ENCODE data around the gene UFC1.

UFC1 gene

GRCh38 chr1:161138431-161138830, 15.3 kb upstream of the UFC1 start:
- no peak for TF ChIP-seq CTCF (IDR thresholded peaks at IDR 0.05; ENCODE audit: insufficient read depth, missing control alignments)
- DNase-seq (ENCODE audit: insufficient read length, low spot score): no peak
- FAIRE-seq: no peak

- peak; percentile 69 for TF ChIP-seq CTCF (IDR thresholded peaks at IDR 0.05; ENCODE audit: insufficient read depth, missing control alignments)
- no peak for DNase-seq (ENCODE audit: insufficient read length, low spot score)
- FAIRE-seq: no peak
These were observed 14.0 kb upstream of the UFC1 start for GRCh38 chr1:161139766-161140165.

- DNase-seq (ENCODE audit: insufficient read length, low spot score): no peak
- TF ChIP-seq CTCF (IDR thresholded peaks at IDR 0.05; ENCODE audit: insufficient read depth, missing control alignments): no peak
- FAIRE-seq: no peak
These were observed 12.9 kb upstream of the UFC1 start for GRCh38 chr1:161140755-161141400.

GRCh38 chr1:161145832-161146231, 7.9 kb upstream of the UFC1 start:
- DNase-seq (ENCODE audit: insufficient read length, low spot score): no peak
- FAIRE-seq: no peak
- TF ChIP-seq CTCF (IDR thresholded peaks at IDR 0.05; ENCODE audit: insufficient read depth, missing control alignments): no peak

GRCh38 chr1:161153176-161153575, 602 bp upstream of the UFC1 start:
- no peak for DNase-seq (ENCODE audit: insufficient read length, low spot score)
- no peak for TF ChIP-seq CTCF (IDR thresholded peaks at IDR 0.05; ENCODE audit: insufficient read depth, missing control alignments)
- no peak for FAIRE-seq

GRCh38 chr1:161157867-161158266, 4.1 kb downstream of the UFC1 start:
- no peak for TF ChIP-seq CTCF (IDR thresholded peaks at IDR 0.05; ENCODE audit: insufficient read depth, missing control alignments)
- DNase-seq (ENCODE audit: insufficient read length, low spot score) (no peak), FAIRE-seq (no peak)

- no peak for TF ChIP-seq CTCF (IDR thresholded peaks at IDR 0.05; ENCODE audit: insufficient read depth, missing control alignments)
- FAIRE-seq: no peak
- DNase-seq (ENCODE audit: insufficient read length, low spot score): no peak
These were observed 4.7 kb downstream of the UFC1 start for GRCh38 chr1:161158316-161159010.
